ENCODE data around the gene ALDH1A1.

- TF ChIP-seq RELA (CRISPR knock-in tag; IDR thresholded peaks at IDR 0.05; ENCODE audit: borderline replicate concordance) (no peak), TCF7 (CRISPR knock-in tag; IDR thresholded peaks at IDR 0.05; ENCODE audit: low read depth) (no peak), CTCF (IDR thresholded peaks at IDR 0.05) (no peak), USF1 (CRISPR knock-in tag; IDR thresholded peaks at IDR 0.05) (no peak), ATF2 (CRISPR knock-in tag; IDR thresholded peaks at IDR 0.05; ENCODE audit: borderline replicate concordance, low read depth) (no peak)
Observed at GRCh38 chr9:72884508-72884907, 68.3 kb downstream of the ALDH1A1 start.
